GM21367 (cell line): ENCODE results near the gene BTN3A1.
"Not testable (repeated sequence)": the region's sequence is repeated elsewhere in the genome, so short reads cannot be mapped to it uniquely, and the experiment has no call there.

Experiments
- ATAC-seq: cut with Tn5 transposase; IDR thresholded peaks from one replicate; pipeline ENCODE4 v1.9.1; 2021; ENCODE audit not compliant: unreplicated experiment

BTN3A1 gene

DNA sequence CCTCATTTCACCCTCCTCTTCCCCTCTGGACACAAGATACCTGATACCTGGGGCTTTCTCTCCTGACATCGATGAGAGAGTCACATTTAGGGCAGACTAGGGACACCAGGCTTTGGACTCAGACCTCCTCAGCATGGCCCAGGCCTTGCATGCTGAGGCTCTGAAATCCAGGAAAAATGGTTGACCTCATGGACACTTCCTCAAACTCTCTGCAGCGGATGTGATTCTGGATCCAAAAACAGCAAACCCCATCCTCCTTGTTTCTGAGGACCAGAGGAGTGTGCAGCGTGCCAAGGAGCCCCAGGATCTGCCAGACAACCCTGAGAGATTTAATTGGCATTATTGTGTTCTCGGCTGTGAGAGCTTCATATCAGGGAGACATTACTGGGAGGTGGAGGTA lies 10.9 kb downstream of the BTN3A1 start:
- ATAC-seq = no peak

DNA sequence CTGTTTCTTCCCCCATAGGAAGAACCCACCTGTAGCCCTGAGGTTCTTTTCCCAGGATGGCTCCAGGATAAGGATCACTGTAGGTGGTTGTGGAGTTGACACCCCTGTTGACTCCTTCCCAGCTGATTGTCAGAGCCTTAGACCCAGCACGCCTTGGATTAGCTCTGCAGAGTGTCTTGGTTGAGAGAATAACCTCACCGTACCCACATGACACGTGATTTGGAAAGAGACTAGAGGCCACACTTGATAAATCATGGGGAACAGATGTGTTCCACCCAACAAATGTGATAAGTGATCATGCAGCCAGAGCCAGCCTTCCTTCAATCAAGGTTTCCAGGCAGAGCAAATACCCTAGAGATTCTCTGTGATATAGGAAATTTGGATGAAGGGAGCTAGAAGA lies 12.2 kb downstream of the BTN3A1 start:
- ATAC-seq = no peak

DNA sequence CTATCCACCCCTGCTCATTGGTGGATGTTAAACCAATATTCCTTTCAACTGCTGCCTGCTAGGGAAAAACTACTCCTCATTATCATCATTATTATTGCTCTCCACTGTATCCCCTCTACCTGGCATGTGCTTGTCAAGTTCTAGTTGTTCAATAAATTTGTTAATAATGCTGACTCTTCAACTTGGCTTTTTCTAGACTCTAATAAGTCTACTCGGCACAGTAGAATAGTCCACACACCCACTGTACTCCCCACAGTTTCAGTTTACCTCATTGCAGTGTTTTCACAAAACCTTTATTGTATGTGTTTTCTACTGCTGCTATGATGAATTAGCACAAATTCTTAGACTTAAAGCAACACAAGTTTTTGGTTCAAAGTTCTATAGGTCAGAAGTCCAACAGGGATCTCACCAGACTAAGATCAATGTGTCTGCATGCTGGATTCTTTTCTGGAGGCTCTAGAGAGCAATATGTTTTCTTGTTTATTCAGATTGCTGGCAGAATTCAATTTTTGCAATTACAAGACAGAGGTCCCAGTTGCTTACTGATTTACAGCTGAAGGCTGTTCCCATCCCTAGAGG lies 13.1 kb downstream of the BTN3A1 start:
- ATAC-seq = no peak

DNA sequence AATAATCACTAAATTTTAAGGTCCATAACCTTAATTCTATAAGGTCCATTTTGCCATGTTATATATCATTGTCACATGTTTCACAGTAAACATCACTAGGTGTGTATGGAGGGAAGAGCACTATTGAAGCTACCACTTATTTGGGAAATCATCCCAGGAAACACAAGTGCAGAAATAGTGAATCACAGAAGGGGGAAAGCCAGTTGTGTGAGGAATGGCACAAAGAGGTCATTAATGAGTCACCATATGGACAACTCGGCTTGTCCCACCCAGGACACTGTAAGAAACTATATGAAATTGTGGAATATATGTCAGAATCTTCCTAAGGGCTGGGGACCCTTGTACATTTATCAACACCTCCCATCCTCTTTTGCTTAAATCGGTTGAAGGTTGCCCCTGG lies 13.7 kb downstream of the BTN3A1 start:
- no peak for ATAC-seq

DNA sequence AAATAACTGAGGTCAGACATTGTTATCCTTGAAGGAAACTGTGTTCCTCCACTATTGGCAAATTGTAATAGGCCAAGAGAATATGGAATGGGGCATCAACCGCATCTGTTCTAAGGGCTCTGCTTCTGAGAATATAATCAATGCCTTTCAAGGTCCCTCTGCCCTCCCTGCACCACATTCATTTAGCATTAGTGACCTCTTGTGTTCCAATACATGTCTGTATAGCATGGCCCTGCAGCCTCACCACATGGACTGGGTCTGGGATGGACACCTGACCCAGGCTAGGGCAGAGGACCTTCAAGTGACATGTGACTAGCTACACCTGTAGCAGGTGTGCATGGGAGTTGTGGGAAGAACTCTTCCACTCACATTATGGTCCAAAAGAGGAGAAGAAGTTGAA lies 14.2 kb downstream of the BTN3A1 start:
- no peak for ATAC-seq

DNA sequence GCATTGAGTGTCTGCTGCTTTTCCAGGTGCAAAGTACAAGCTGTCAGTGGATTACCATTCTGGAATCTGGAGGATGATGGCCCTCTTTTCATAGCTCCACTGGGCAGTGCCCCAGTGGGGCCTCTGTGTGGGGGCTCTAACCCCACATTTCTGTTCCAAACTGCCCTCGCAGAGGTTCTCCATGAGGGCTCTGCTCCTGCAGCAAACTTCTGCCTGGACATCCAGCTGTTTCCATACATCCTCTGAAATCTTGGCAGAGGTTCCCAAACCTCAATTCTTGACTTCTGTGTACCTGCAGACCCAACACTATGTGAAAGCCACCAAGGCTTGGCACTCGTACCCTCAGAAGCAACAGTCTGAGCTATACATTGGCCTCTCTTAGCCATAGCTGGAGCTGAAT lies 16.0 kb downstream of the BTN3A1 start:
- ATAC-seq = not testable (repeated sequence)

DNA sequence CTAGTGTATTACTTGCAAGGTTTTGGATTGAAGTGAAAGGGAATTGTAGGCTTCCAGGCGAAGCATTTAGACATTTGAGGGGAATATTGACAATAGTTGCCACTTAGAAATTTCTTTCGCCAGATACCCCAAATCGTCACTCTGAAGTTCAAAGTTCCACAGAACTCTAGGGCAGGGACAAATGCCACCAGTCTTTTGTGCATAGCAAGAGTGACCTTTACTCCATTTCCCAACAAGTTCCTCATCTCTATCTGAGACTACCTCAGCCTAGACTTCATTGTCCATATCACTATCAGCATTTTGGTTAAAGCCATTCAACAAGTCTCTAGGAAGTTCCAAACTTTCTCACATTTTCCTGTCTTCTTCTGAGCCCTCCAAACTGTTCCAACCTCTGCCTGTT lies 16.7 kb downstream of the BTN3A1 start:
- not testable (repeated sequence) for ATAC-seq

DNA sequence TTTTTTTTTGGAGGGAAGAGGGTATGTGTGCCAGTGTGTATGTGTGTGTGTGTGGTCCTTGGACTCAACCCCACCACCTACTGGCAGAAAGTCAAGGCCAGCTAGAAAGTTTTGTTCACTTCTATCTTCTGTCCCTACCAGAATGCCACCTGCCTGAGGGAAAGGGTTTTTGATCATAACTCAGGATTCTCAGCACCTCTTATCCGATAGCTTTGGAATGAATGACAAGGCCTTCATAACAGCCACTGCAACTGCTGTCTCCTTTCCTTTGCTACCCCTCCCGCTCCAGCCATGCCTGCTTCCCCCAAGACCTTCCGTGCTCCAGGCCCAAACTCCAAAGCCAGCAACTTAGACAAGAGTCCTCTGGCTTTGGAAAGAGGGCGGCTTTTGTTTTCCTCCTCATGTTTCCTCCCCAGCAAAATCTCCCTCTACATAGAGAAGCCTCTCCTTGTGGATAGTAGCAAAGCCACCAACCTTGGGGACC lies 18.7 kb downstream of the BTN3A1 start:
- no peak for ATAC-seq

DNA sequence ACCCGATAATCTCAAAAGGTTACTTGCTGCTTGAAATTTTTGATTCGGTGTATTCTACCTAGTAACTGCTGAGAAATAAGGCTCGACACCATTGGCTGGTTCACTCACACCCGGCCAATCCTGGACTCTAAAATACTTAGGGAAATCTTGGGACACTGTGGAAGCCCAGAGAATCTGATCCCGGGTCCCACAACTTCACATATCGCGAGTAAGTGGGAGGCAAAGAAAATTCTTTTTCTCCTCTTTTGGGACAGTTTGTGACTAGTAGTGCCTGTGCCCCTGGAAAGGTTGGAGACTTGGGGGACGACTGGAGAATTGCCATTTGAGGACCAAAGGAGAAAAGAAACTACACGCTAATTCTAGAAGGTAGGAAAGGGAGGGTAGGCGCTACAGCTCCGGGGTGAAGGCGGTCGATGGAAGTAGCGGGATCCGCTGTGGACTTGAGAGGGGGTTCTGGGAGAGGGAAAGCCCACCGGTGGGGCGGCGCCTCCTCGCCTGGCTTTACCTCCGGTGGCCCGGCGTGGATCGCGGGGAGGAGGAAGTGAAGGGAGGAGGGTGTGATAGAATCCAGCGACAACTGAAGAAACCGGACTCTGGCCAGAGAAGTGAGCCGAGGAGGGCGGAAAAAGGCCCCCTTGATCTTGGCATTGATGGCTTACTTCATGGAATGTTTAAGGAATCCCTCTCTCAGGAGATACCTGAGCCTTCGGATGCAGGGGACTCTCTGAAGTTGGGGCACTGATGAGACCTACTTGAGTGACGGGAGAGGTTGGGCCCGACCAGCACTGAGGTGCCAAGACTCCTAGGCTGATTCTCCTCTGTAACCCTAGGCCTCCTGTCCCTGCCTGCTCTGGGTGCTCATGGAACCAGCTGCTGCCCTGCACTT lies 19.4 kb downstream of the BTN3A1 start:
- ATAC-seq = peak; percentile 70

DNA sequence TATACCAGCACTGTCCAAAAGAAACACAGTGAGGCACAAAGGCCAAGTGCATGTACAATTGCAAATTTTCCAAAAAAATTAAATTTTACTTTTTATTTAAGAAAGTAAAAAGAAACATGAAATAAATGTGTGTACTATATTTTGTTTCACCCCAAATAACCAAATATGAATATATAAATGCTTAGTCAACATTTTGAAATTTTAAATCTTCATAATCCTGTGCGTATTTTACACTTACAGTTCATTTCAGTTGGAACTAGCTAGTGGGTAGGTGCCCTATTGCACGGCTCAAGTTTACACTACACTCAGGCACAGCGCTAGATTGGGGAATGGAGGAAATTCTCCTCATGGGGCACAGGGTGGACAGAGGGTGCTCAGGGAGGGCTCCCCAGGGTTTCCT lies 20.3 kb downstream of the BTN3A1 start:
- ATAC-seq = no peak

DNA sequence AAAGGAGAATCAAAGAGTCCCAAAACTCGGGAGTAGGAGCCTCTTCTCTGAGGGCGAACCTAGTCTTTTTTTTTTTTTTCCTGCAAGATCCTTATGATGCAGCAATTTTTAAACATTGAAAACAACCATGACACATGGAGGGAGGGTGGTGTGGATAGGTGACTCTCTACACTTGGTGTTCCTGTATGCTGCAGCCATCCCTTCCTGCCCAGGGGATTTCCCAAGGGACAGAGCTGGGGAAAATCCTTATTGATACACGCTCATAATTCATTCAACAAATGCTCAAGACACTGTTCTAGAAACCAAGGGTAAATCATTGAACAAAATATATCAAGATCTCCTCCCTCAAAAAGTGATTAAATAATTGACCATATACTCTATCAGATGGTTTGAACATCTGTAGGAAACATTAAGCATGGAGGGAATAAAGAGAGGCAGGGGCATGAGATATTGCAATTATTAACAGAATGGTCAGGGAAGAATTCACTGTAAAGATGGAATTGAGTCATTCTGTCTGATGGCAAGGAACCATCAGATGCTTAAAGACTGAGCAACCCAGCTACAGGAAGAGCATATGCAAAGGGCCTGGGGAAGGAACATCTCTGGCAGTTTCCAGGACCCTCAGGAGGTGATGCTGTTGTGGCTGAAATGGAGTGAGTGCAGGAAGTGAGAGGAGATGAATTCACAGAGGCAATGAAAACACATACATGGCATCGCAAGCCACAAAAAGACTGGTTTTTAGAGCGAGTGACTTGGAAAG lies 24.8 kb downstream of the BTN3A1 start:
- no peak for ATAC-seq

DNA sequence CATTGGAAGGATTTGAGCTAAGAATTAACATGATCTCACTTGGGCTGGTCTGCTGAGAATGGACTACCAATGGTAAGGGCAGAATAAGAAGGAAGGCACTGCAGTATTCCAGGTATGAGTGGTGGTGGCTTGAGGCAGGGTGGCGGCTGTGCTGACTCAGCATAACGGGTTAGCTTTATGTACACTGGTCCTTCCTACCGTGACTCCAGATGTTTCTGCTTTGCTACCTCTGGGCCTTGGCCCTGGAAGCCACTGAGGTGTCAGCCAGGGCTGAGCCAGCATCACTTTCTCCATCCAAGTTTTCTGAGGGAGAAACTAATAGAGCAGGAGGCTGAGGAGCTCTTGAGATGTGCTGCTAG lies 25.4 kb downstream of the BTN3A1 start:
- ATAC-seq = no peak

DNA sequence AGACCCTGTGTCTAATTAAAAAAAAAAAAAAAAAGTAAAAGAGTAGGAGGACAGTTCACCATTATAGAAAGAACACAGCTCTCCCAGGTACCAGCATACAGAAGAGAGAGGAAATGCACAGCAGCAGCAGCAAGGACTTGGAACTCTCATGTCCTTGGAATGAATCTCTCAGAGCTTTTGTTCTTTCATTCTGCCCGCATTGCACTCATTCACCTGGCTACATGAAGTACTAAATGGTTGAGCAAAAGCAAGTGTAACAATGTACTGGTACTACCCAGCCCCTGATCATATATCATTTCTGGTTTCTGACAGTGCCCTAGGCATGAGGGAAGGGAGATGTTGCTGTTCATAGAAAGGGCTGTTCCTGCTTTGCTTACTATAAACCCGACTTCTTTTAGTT lies 26.1 kb downstream of the BTN3A1 start:
- ATAC-seq = no peak

DNA sequence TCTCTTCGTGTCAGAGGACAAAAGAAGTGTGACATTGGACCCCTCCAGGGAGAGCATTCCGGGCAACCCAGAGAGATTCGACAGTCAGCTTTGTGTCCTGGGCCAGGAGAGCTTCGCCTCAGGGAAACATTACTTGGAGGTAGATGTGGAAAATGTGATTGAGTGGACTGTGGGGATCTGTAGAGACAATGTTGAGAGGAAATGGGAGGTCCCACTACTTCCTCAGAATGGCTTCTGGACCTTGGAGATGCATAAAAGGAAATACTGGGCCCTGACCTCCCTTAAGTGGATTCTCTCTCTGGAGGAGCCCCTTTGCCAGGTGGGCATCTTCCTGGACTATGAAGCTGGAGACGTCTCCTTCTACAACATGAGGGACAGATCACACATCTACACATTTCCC lies 28.7 kb downstream of the BTN3A1 start:
- no peak for ATAC-seq

DNA sequence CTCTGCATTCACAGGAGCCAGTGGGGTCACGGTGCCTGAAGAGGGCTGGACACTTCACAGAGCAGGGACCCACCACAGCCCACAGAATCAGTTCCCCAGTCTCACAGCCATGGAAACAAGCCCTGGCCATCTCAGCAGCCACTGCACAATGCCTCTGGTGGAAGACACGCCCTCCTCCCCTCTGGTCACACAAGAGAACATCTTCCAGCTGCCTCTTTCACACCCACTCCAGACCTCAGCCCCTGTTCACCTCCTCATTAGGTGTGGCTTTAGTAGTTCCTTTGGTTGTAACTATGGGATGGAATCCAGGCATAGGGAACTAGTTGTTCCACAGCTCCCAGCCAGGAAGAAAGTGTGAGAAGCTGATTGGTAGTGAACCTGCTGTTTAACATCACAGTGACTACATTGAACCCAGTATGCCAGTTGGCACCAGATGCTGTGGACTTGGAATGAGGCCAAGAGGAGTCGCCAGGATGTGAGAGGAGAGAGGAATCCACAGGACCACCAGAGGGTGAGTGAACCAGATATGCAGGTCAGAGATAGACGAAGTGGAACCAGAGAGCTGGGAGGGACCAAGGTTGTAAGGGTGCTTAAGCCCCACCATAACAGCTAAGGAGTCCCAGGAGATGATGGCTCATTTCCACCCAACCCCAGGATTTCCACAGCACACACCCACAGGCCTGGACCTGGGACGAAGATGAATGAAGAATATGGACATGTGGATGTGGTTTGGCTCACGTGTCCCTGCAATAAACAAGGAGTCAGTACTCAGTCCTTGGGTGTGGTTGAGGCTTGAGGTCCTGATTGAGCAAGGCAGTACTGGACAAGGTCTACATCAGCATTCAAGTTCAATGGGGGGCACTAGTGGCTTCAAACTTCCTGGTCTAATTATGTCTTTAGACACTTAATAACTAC lies 29.4 kb downstream of the BTN3A1 start:
- ATAC-seq = no peak

DNA sequence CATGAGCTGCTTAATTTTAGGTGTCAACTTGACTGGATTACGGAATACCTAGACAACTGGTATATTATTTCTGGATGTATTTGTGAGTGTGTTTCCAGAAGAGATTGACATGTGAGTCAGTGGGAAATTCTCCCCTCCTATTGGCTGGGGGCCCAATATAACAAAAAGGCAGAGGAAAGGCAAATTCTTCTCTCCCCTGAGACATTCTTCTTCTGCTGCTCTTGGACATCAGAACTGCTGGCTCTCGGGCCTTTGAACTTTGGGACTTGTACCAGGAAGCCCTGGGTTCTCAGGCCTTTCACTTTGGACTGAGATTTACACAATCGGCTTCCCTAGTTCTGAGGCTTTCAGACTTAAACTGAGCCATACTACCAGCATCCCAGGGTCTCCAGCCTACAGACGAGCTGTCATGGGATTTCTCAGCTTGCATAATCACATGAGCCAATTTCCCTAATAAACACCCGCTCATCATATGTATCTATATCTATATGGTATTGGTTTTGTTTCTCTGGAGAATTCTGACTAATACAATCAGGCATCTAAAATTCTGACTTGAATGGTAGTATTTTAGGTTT lies 30.6 kb downstream of the BTN3A1 start:
- ATAC-seq = no peak

DNA sequence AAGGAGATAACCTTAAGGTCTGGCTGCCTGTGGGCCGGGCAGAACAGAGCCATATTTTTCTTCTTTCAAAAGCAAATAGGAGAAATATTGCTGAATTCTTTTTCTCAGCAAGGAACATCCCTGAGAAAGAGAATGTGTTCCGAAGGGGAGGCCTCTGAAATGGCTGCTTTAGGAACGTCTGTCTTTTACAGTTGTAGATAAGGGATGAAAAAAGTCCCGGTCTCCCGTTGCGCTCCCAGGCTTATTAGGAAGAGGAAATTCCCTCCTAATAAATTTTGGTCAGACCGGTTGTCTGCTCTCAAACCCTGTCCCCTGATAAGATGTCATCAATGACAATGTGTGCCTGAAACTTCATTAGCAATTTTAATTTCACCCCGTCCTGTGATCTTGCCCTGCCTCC lies 31.6 kb downstream of the BTN3A1 start:
- ATAC-seq = not testable (repeated sequence)

DNA sequence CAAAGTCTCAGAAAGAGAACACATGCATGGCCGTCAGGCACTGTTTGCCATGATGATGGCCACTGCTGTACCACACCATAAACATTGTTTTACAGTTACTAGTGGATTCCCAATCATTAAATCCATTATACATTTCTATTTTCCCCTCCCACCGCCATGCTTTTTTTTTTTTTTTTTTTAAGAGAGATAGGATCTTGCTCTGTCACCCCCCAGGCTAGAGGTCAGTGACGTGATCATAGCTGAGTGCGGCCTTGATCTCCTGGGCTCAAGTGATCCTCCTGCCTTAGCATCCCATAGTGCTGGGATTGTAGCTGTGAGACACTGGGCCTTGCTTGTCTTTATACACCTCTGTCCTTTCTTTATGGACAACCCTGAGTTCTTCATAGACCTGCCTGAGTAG lies 33.9 kb downstream of the BTN3A1 start:
- no peak for ATAC-seq

DNA sequence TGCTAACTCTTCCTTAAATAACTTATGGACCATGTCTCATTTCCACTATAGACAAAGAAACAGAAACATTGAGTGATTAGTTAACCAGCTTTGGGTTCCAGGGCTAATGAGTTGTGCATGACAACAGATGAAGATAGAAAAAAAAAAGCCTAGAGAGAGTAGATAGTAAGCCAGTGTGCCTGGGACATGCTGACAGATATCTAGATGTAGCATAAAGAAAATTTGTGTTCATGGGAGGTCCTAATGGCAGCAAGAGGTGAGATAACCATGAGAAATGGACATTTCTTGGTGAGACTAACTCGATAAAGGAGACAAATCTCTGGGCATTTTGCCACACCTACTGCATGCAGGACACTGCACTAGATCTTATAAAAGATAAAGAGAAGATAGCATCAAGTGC lies 35.5 kb downstream of the BTN3A1 start:
- ATAC-seq = no peak

DNA sequence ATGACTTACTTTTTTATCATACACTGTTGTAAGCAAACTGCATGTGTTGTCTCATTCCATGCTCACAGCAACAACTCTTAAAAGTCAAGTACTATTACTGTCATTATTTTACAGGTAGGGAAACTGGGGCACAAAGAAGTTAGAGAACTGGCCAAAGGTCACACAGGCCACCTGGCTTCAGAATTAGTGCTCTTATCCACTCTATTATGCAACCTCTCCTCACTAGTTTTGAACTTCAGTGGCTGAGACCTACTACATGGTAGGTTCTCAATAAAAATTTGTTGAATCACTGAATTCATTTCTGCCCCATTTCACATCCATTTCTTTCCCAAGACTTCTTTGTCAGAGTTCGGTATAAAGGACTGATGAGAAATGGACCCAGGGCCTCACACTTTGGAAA lies 35.9 kb downstream of the BTN3A1 start:
- no peak for ATAC-seq
